Brain microvascular endothelial cell (primary cell): Measurements from ENCODE around the gene FBN2.

Source experiments
- DNase-seq: peaks from one replicate; pipeline ENCODE4 v3.0.0-alpha.2; 2020
- H3K27ac ChIP-seq: fragments of 250-450 bp; sonication (Bioruptor Pico); 2 replicates; pipeline ENCODE4 v1.5.1; 2020; ENCODE audit warnings: mild to moderate bottlenecking, moderate library complexity
- H3K27me3 ChIP-seq: fragments of 250-450 bp; sonication (Bioruptor Pico); replicated peaks from 2 replicates; pipeline ENCODE4 v1.5.1; 2020; ENCODE audit warnings: mild to moderate bottlenecking
- H3K36me3 ChIP-seq: fragments of 250-450 bp; sonication (Bioruptor Pico); replicated peaks from 2 replicates; pipeline ENCODE4 v1.5.1; 2020; ENCODE audit warnings: mild to moderate bottlenecking
- H3K4me3 ChIP-seq: 2 replicates; pipeline ENCODE4 v1.5.1; 2011; ENCODE audit warnings: low read depth, mild to moderate bottlenecking, control low read depth, low read length, moderate library complexity
- CTCF ChIP-seq: IDR thresholded peaks from 2 replicates; pipeline ENCODE4 v1.5.1; 2011; ENCODE audit warnings: low read depth, mild to moderate bottlenecking, moderate library complexity, low read length, control low read depth, inconsistent platforms; ENCODE audit errors: missing control alignments
- in situ Hi-C: cut with HindIII; loops from 2 replicates; pipeline ENCODE4 v1.10.0; 2017; ENCODE audit warnings: low sequenced_read_pairs, low pct_ligation_motif_present

FBN2 gene

GRCh38 chr5:128498844-128499455 is 39.1 kb downstream of the FBN2 start:
- DNase-seq, result peak; percentile 53
- no peak overlapping the region for H3K4me3 ChIP-seq
- TF ChIP-seq CTCF, result peak; percentile 44
- H3K27me3 ChIP-seq, result no peaks in the 10 kb centered on the region
- peaks cover 1% of the 10 kb centered on the region for H3K36me3 ChIP-seq
- in situ Hi-C loops, result loop anchor here (25.0 kb wide), 1 partner anchor 262 kb away; no protein-coding TSS in a partner anchor
- H3K27ac ChIP-seq, result no peak overlapping the region

GRCh38 chr5:128494516-128494915 is 43.5 kb downstream of the FBN2 start:
- TF ChIP-seq CTCF, result peak; percentile 61
- in situ Hi-C loops, result loop anchor here (25.0 kb wide), 1 partner anchor 257 kb away; no protein-coding TSS in a partner anchor
- DNase-seq, result no peak
- Histone ChIP-seq H3K36me3 (no peaks in the 10 kb centered on the region), H3K27ac (no peak overlapping the region), H3K4me3 (no peak overlapping the region), H3K27me3 (no peaks in the 10 kb centered on the region)

GRCh38 chr5:128493657-128494329 is 44.3 kb downstream of the FBN2 start:
- in situ Hi-C loops, result loop anchor here (25.0 kb wide), 1 partner anchor 256 kb away; no protein-coding TSS in a partner anchor
- Histone ChIP-seq H3K27me3 (no peaks in the 10 kb centered on the region), H3K4me3 (no peak overlapping the region), H3K27ac (no peak overlapping the region), H3K36me3 (no peaks in the 10 kb centered on the region)
- TF ChIP-seq CTCF, result no peak
- no peak for DNase-seq

- Histone ChIP-seq H3K4me3 (no peak overlapping the region), H3K36me3 (no peaks in the 10 kb centered on the region), H3K27ac (no peak overlapping the region), H3K27me3 (no peaks in the 10 kb centered on the region)
- peak; percentile 9 for DNase-seq
- no peak for TF ChIP-seq CTCF
- in situ Hi-C loops, result loop anchor here (25.0 kb wide), 1 partner anchor 254 kb away; no protein-coding TSS in a partner anchor
Measured at GRCh38 chr5:128491291-128491690, 46.8 kb downstream of the FBN2 start.

GRCh38 chr5:128490761-128491160 is 47.3 kb downstream of the FBN2 start:
- no peaks in the 10 kb centered on the region for H3K27me3 ChIP-seq
- H3K36me3 ChIP-seq, result no peaks in the 10 kb centered on the region
- H3K4me3 ChIP-seq, result no peak overlapping the region
- TF ChIP-seq CTCF, result no peak
- DNase-seq, result no peak
- H3K27ac ChIP-seq, result no peak overlapping the region
- in situ Hi-C loops, result loop anchor here (25.0 kb wide), 1 partner anchor 253 kb away; no protein-coding TSS in a partner anchor
